AG04449 (cell line): ENCODE data around the gene DENND1A.

Source experiments
- CTCF ChIA-PET: fragments of 350-600 bp; formaldehyde crosslinking; extraction: SDS; loops from one replicate; lab custom pipeline; 2021; ENCODE audit warnings: antibody characterized with exemption; lab: Yijun Ruan, JAX
- POLR2A ChIA-PET: fragments of 400-600, 350-600 bp; formaldehyde crosslinking; extraction: SDS; loops from one replicate; lab custom pipeline; 2020; ENCODE audit warnings: antibody characterized with exemption, inconsistent platforms; lab: Yijun Ruan, JAX
- DNase-seq: peaks from one replicate; pipeline ENCODE4 v3.0.0-alpha.2; 2010; ENCODE audit warnings: low read depth, low spot score
- H3K4me3 ChIP-seq: 2 replicates; pipeline ENCODE4 v1.5.1; 2011; ENCODE audit warnings: low read depth, mild to moderate bottlenecking, control low read depth, low read length
- CTCF ChIP-seq: IDR thresholded peaks from one replicate; pipeline ENCODE4 v1.5.1; 2011; ENCODE audit warnings: mild to moderate bottlenecking, moderate library complexity, low read length, control low read depth, inconsistent platforms; ENCODE audit not compliant: insufficient read depth; ENCODE audit errors: missing control alignments

DENND1A gene

GRCh38 chr9:123414936-123415930 lies 514.7 kb downstream of the DENND1A start:
- ChIA-PET CTCF (interaction anchor here (1.2 kb wide), 1 partner anchor 13 kb away, joined by 4 read pairs; no protein-coding TSS in a partner anchor), POLR2A (no interaction called here)
- no peak for DNase-seq
- TF ChIP-seq CTCF: no peak
- no peak overlapping the region for H3K4me3 ChIP-seq

GRCh38 chr9:123414204-123414603 lies 515.7 kb downstream of the DENND1A start:
- no peak overlapping the region for H3K4me3 ChIP-seq
- DNase-seq: no peak
- ChIA-PET POLR2A (no interaction called here), CTCF (no interaction called here)
- no peak for TF ChIP-seq CTCF

GRCh38 chr9:123412171-123412820 lies 517.6 kb downstream of the DENND1A start:
- no peak overlapping the region for H3K4me3 ChIP-seq
- no peak for TF ChIP-seq CTCF
- CTCF ChIA-PET: interaction anchor here (1.4 kb wide), 1 partner anchor 12 kb away, joined by 3 read pairs; no protein-coding TSS in a partner anchor
- no peak for DNase-seq
- POLR2A ChIA-PET: no interaction called here

- ChIA-PET POLR2A (no interaction called here), CTCF (interaction anchor here (1.4 kb wide), 1 partner anchor 12 kb away, joined by 3 read pairs; no protein-coding TSS in a partner anchor)
- DNase-seq: no peak
- no peak overlapping the region for H3K4me3 ChIP-seq
- no peak for TF ChIP-seq CTCF
Measured at GRCh38 chr9:123411636-123412035, 518.3 kb downstream of the DENND1A start.

- no peak overlapping the region for H3K4me3 ChIP-seq
- ChIA-PET POLR2A (no interaction called here), CTCF (interaction anchor here (1.4 kb wide), 1 partner anchor 11 kb away, joined by 3 read pairs; no protein-coding TSS in a partner anchor)
- DNase-seq: no peak
- no peak for TF ChIP-seq CTCF
Measured at GRCh38 chr9:123411191-123411590, 518.7 kb downstream of the DENND1A start.

GRCh38 chr9:123410281-123410910 lies 519.5 kb downstream of the DENND1A start:
- H3K4me3 ChIP-seq: no peak overlapping the region
- CTCF ChIA-PET: interaction anchor here (1.1 to 1.4 kb wide), 2 partner anchors 10 to 12 kb away, joined by 3 read pairs; no protein-coding TSS in a partner anchor
- DNase-seq: no peak
- POLR2A ChIA-PET: no interaction called here
- TF ChIP-seq CTCF: no peak
